ENCODE data around the gene HUNK.

HUNK gene

GRCh38 chr21:32043458-32043857 is 170.6 kb downstream of the HUNK start:
- DNase-seq (ENCODE audit: low read depth) = no peak
- no peak overlapping the region for H3K4me3 ChIP-seq (ENCODE audit: control insufficient read depth, low read depth, low read length)
- no peak for TF ChIP-seq CTCF (conservative IDR thresholded peaks at IDR 0.05; ENCODE audit: control insufficient read depth, insufficient read depth, low read depth, low read length)

GRCh38 chr21:32044205-32045180 is 171.7 kb downstream of the HUNK start:
- no peak for DNase-seq (ENCODE audit: low read depth)
- no peak for TF ChIP-seq CTCF (conservative IDR thresholded peaks at IDR 0.05; ENCODE audit: control insufficient read depth, insufficient read depth, low read depth, low read length)

GRCh38 chr21:32046191-32046590 is 173.4 kb downstream of the HUNK start:
- TF ChIP-seq CTCF (conservative IDR thresholded peaks at IDR 0.05; ENCODE audit: control insufficient read depth, insufficient read depth, low read depth, low read length) = no peak
- no peak for DNase-seq (ENCODE audit: low read depth)

More at GRCh38 chr21:32044205-32045180, 171.7 kb downstream of the HUNK start:
- H3K4me3 ChIP-seq (ENCODE audit: control insufficient read depth, low read depth, low read length) = no peak overlapping the region

GRCh38 chr21:32048353-32048752 is 175.5 kb downstream of the HUNK start:
- no peak overlapping the region for H3K4me3 ChIP-seq (ENCODE audit: control insufficient read depth, low read depth, low read length)
- DNase-seq (ENCODE audit: low read depth) = no peak
- no peak for TF ChIP-seq CTCF (conservative IDR thresholded peaks at IDR 0.05; ENCODE audit: control insufficient read depth, insufficient read depth, low read depth, low read length)

More at GRCh38 chr21:32046191-32046590, 173.4 kb downstream of the HUNK start:
- no peak overlapping the region for H3K4me3 ChIP-seq (ENCODE audit: control insufficient read depth, low read depth, low read length)
